ENCODE measurements around the gene SERPINB6.
"Not testable (repeated sequence)": the region's sequence is repeated elsewhere in the genome, so short reads cannot be mapped to it uniquely, and the experiment has no call there.

- TF ChIP-seq EZH2 (IDR thresholded peaks at IDR 0.05; ENCODE audit: insufficient read depth, poor library complexity, severe bottlenecking); EZH2phosphoT487 (IDR thresholded peaks at IDR 0.05; ENCODE audit: insufficient read depth, low read depth): not testable (repeated sequence)
Measured at GRCh38 chr6:2908516-2908915, 62.9 kb downstream of the SERPINB6 start.

All from GM23248 (cell line).